ENCODE measurements around the gene SLIT3.

The SLIT3 gene

GRCh38 chr5:168766426-168766700 is 534.6 kb downstream of the SLIT3 start:
- Mint-ChIP-seq H3K36me3 (ENCODE audit: low read depth) (peaks cover 39% of the 10 kb centered on the region), H3K27me3 (ENCODE audit: low read depth, poor library complexity) (peaks cover 9% of the 10 kb centered on the region), H3K27ac (no peak overlapping the region), H3K4me1 (peaks cover 48% of the 10 kb centered on the region), H3K4me3 (no peak overlapping the region), H3K9me3 (peaks cover 25% of the 10 kb centered on the region)
- TF ChIP-seq CTCF (IDR thresholded peaks at IDR 0.05): no peak
- no peak for DNase-seq

- no peak for TF ChIP-seq CTCF (IDR thresholded peaks at IDR 0.05)
- Mint-ChIP-seq H3K27me3 (ENCODE audit: low read depth, poor library complexity) (peaks cover 7% of the 10 kb centered on the region), H3K4me1 (peaks cover 47% of the 10 kb centered on the region), H3K36me3 (ENCODE audit: low read depth) (peaks cover 39% of the 10 kb centered on the region), H3K27ac (peak overlapping the region; percentile 68), H3K4me3 (no peak overlapping the region), H3K9me3 (peaks cover 25% of the 10 kb centered on the region)
- peak; percentile 24 for DNase-seq
These were observed 535.2 kb downstream of the SLIT3 start for GRCh38 chr5:168765551-168766425.

- no peak for TF ChIP-seq CTCF (IDR thresholded peaks at IDR 0.05)
- peaks cover 25% of the 10 kb centered on the region for H3K9me3 Mint-ChIP-seq
- H3K27me3 Mint-ChIP-seq (ENCODE audit: low read depth, poor library complexity): peaks cover 5% of the 10 kb centered on the region
- no peak overlapping the region for H3K4me3 Mint-ChIP-seq
- DNase-seq: no peak
- peaks cover 42% of the 10 kb centered on the region for H3K36me3 Mint-ChIP-seq (ENCODE audit: low read depth)
- no peak overlapping the region for H3K27ac Mint-ChIP-seq
- H3K4me1 Mint-ChIP-seq: peaks cover 40% of the 10 kb centered on the region
These were observed 535.8 kb downstream of the SLIT3 start for GRCh38 chr5:168765086-168765550.

GRCh38 chr5:168756453-168757391 is 544.2 kb downstream of the SLIT3 start:
- DNase-seq: no peak
- H3K27ac Mint-ChIP-seq: no peak overlapping the region
- H3K27me3 Mint-ChIP-seq (ENCODE audit: low read depth, poor library complexity): peaks cover 5% of the 10 kb centered on the region
- peaks cover 19% of the 10 kb centered on the region for H3K4me1 Mint-ChIP-seq
- TF ChIP-seq CTCF (IDR thresholded peaks at IDR 0.05): no peak
- no peaks in the 10 kb centered on the region for H3K9me3 Mint-ChIP-seq
- H3K36me3 Mint-ChIP-seq (ENCODE audit: low read depth): peaks cover 28% of the 10 kb centered on the region
- no peak overlapping the region for H3K4me3 Mint-ChIP-seq

GRCh38 chr5:168755548-168756093 is 545.3 kb downstream of the SLIT3 start:
- Mint-ChIP-seq H3K9me3 (no peaks in the 10 kb centered on the region), H3K27me3 (ENCODE audit: low read depth, poor library complexity) (peaks cover 5% of the 10 kb centered on the region), H3K27ac (no peak overlapping the region), H3K4me3 (no peak overlapping the region), H3K4me1 (peaks cover 19% of the 10 kb centered on the region), H3K36me3 (ENCODE audit: low read depth) (peaks cover 28% of the 10 kb centered on the region)
- DNase-seq: no peak
- no peak for TF ChIP-seq CTCF (IDR thresholded peaks at IDR 0.05)

Data from nephron progenitor cell (in vitro differentiated cells).